GM19351 (cell line): ENCODE data around the gene ANO2.
A peak's percentile ranks its signal among the peaks of the same experiment; 100 is the strongest.

Experiments used
- ATAC-seq: cut with Tn5 transposase; IDR thresholded peaks from one replicate; pipeline ENCODE4 v1.9.1; 2021; ENCODE audit warnings: mild to moderate bottlenecking, moderate library complexity; ENCODE audit not compliant: unreplicated experiment

ANO2 gene

GRCh38 chr12:5945071-5946008, at the start of gene ANO2:
Gene ANO2 (minus strand): TSS chr12:5945259. CDS start chr12:5945217, 42 bp downstream.
- ATAC-seq: no peak

DNA sequence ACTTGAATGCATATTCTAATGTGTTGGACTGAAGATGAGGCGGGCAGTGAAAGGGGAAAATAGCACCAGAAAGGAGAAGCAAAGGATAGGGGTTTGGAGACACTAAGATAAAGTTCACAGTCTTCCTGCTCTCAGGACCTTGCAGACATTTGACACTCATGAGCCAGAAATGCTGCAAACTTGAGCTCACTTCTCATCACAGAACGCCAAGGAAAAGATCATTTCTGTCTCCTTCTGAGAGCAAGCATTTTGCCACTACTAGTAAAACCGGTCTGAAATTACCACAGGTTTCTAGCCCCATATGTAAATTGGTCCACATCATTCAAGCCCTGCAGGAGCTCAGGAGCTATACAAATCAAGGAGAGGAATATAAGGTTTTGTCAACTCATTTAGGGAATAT, 44.6 kb upstream of the ANO2 start:
- ATAC-seq: no peak

DNA sequence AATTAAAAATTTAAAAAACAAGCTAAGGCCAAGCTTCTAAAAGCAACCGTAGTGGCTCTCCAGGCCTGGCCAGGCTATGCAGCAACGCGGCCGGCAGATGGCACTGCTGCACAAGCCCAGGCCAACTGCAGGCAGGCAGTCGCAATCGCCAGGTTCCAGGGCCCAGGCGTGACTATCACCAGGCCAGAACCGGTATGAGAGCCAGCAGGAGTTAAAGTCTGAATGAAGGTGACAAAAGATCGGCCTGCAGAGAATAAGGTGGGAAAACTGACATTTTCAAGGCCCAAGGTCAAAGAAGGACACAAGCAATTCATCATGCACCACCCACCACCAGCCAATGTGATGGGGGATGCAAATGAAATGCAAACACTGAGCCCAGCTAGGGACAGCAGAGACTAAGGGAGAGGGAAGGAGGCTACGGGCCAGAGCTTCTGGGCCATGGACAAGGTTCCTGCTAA, 43.6 kb upstream of the ANO2 start:
- ATAC-seq: peak; percentile 63

- no peak for ATAC-seq
Measured at GRCh38 chr12:5988088-5988487, 43.0 kb upstream of the ANO2 start.

DNA sequence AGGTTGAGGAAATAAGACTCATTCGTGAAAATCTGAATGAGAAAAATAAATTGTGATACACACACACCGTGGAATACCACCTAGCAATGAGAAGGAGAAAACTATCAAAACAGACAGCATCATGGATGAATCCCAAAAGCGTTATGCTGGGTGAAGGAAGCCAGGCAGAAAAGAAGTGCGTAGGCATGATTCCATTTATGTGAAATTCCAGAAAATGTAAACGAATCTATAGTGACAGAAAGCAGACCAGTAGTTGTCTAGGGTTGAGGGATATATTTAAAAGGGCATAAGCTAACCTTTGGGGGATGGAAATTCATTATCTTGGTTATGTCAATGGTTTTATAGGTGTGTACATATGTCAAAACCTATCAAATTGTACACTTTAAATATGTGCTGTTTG, 42.5 kb upstream of the ANO2 start:
- ATAC-seq: no peak

DNA sequence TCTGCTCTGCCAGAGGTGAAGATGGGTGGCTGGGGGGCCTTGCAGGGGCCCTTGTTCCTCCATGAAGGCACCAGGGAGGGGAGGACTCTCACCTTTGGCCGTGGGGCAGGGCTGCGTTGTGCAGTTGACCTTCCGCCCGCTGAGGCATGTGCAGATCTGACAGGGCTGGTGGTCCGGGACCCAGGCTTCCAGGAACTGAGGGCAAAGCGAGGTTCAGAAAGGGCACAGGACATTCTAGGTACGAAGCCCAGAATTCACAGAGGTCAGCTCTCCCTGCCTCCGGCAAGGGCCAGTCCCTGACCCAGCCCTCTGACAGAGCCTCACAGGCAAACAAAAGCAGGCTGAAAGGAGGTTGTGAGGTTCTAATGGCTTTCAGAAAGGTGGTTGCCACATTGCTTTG, 40.4 kb upstream of the ANO2 start:
- no peak for ATAC-seq

- no peak for ATAC-seq
Measured at GRCh38 chr12:5984873-5985272, 39.8 kb upstream of the ANO2 start.

DNA sequence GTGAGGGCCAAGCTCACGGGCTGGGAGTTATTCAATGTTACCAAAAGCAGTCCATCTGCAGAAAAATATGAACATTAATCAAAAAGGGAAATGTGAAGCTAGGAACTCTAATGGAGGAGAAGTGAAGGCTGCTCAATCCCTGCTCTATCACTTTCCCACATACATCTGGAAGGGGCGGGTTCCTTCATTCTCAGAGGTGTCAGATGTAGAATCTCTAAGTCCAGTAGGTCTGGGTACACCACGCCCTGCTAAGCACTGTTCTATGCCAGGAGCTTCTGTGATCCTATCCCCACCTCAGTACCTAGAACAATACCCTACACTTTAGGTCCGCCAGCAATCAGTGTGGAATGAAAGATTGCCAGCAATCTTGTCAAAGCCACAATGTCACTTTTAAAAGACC, 37.0 kb upstream of the ANO2 start:
- no peak for ATAC-seq

DNA sequence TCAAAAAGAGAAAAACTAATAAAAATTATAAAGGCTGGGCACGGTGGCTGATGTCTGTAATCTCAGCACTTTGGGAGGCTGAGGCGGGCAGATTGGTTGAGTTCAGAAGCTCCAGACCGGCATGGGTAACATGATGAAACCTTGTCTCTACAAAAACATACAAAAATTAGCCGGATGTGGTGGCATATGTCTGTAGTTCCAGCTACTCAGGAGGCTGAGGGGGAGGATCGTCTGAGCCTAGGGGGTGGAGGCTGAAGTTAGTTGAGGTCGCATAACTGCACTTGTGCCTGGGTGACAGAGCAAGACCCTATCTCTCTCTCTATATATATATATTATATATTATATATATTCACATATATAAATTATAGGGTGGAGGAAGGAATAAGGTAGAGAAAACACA, 32.5 kb upstream of the ANO2 start:
- ATAC-seq: no peak

- ATAC-seq: no peak
Measured at GRCh38 chr12:5976711-5977110, 31.7 kb upstream of the ANO2 start.

- no peak for ATAC-seq
Measured at GRCh38 chr12:5976196-5976595, 31.1 kb upstream of the ANO2 start.

GRCh38 chr12:5973461-5974115, 28.5 kb upstream of the ANO2 start:
- no peak for ATAC-seq

- no peak for ATAC-seq
Measured at GRCh38 chr12:5972387-5972786, 27.3 kb upstream of the ANO2 start.

DNA sequence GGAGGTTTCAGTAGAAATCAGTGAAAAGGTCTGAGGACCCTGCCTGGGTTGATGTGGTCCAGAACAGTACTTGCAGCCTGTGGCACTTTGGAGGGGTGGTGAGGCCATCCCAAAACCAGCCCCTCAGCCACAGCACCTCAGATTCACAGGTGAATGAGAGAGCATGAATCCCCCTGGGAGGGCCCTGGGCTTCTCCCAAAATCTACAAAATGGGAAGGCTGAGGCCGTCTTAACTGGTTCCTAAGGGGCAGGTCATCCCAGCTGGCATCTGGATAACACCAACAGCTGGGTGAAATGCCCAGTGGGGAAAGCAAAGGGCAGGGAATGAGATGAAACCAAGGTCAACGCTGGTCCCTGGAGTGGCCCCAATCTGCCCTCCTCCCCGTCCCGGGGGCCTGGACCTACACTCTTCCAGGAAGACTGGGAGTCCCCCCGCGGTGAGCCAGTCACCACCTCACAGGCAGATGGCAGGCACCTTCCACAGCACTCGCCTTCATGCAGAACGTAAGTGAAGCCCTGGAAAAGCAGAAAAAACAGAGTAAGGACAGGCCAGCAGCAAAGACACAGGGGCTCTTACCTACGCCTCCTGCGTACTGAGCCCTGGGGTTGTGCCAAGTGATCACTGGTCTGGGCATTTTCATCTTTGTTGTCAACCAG, 26.3 kb upstream of the ANO2 start:
- no peak for ATAC-seq

GRCh38 chr12:5969974-5970690, 25.1 kb upstream of the ANO2 start:
- no peak for ATAC-seq

- ATAC-seq: no peak
Measured at GRCh38 chr12:5969156-5969973, 24.3 kb upstream of the ANO2 start.

- ATAC-seq: no peak
Measured at GRCh38 chr12:5967645-5968415, 22.8 kb upstream of the ANO2 start.

DNA sequence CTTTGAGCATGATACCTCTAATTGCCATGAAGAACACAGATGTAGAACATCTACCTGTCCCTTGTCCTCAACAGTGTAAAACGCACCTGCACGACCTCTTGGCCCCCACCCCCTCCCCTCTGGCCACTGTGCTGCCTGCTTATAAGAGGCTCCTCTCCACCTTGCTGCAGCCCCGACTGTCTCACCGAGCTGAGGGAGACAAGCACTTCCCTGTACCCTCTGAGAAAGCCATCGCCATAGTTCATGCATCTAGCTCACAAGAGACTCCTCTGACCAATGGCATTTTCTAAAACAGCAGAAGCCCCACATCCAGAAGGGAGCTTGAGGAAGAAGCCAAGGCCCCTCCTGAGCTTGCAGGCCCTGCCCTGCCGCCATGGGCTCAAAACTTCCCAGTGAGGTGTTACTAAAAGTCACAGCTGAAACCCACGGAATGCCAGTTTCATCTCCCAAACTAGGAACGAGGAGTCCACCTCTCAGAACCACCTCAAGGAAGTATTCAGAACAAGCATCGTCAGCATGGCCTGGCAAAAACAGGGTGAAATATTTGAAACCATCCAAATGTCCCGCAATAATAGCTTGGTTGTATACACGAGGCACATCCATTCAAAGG, 21.5 kb upstream of the ANO2 start:
- no peak for ATAC-seq

DNA sequence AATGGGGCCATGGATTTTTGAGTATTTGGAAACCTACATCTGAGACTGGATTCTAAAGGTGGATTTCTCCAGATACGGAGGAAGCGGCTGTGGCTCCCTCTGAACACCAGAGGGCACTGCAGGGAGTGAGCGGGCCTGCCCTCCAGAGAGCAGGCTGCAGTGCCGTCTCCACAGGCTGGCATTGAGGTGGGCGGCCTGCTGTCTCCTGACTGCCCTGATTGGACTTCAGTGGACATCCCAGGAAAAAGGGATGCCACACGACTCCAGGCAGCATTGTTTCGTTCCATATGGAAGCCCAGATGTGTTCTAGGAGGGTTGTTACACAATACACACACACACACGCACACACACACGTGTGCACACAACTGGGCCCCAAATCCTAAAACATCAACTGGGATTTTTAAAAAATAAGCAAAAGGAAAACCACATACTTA, 20.9 kb upstream of the ANO2 start:
- no peak for ATAC-seq
